NCI-H2196 (cell line): Measurements from ENCODE around the gene XRCC5.
"Not testable (repeated sequence)": the region's sequence is repeated elsewhere in the genome, so short reads cannot be mapped to it uniquely, and the experiment has no call there.

Source experiments
- DNase-seq: peaks from one replicate; lab custom pipeline; 2025; ENCODE audit not compliant: unreplicated experiment; lab: John Stamatoyannopoulos, UW

The XRCC5 gene

GRCh38 chr2:216192931-216193330 is 83.8 kb downstream of the XRCC5 start:
- no peak for DNase-seq

GRCh38 chr2:216194013-216194412 is 84.9 kb downstream of the XRCC5 start:
- DNase-seq: no peak

GRCh38 chr2:216194561-216194960 is 85.4 kb downstream of the XRCC5 start:
- no peak for DNase-seq

- DNase-seq: no peak
These were observed 86.4 kb downstream of the XRCC5 start for GRCh38 chr2:216195565-216196029.

GRCh38 chr2:216201692-216202306 is 92.7 kb downstream of the XRCC5 start:
- no peak for DNase-seq

GRCh38 chr2:216202626-216203250 is 93.6 kb downstream of the XRCC5 start:
- DNase-seq: no peak

GRCh38 chr2:216205486-216205885 is 96.3 kb downstream of the XRCC5 start:
- no peak for DNase-seq

GRCh38 chr2:216206041-216206703 is 97.0 kb downstream of the XRCC5 start:
- DNase-seq: no peak

GRCh38 chr2:216206821-216207220 is 97.7 kb downstream of the XRCC5 start:
- no peak for DNase-seq

- not testable (repeated sequence) for DNase-seq
These were observed 99.5 kb downstream of the XRCC5 start for GRCh38 chr2:216208661-216209060.

GRCh38 chr2:216210701-216211540 is 101.8 kb downstream of the XRCC5 start:
- DNase-seq: no peak

- DNase-seq: no peak
These were observed 102.5 kb downstream of the XRCC5 start for GRCh38 chr2:216211614-216212145.

GRCh38 chr2:216214768-216215167 is 105.6 kb downstream of the XRCC5 start:
- DNase-seq: no peak

GRCh38 chr2:216215658-216216390 is 106.7 kb downstream of the XRCC5 start:
- no peak for DNase-seq

- DNase-seq: no peak
These were observed 108.1 kb downstream of the XRCC5 start for GRCh38 chr2:216216951-216217903.

- DNase-seq: no peak
These were observed 108.7 kb downstream of the XRCC5 start for GRCh38 chr2:216217904-216218260.

- DNase-seq: no peak
These were observed 110.7 kb downstream of the XRCC5 start for GRCh38 chr2:216219861-216220260.

GRCh38 chr2:216220976-216221375 is 111.8 kb downstream of the XRCC5 start:
- no peak for DNase-seq

GRCh38 chr2:216221811-216222210 is 112.7 kb downstream of the XRCC5 start:
- DNase-seq: no peak
